Prostate gland (tissue), 2 donors: ENCODE data around the gene PRDM16. TPM values are rescaled to one million over a fixed set of nuclear protein-coding genes. Genes with fewer than 3 reads are reported as not detected.

Source experiments
- DNase-seq: peaks from one replicate; pipeline ENCODE4 v3.0.0-alpha.2; 2019; ENCODE audit warnings: low spot score
- H3K27ac ChIP-seq, 2 donors: fragments of 200-600 bp; sonication (generic); 2 replicates each; pipeline ENCODE4 v1.5.1; 2017 to 2019
- H3K27me3 ChIP-seq: fragments of 200-600 bp; sonication (generic); replicated peaks from 2 replicates; pipeline ENCODE4 v1.5.1; 2019; ENCODE audit not compliant: insufficient read depth
- H3K36me3 ChIP-seq, 2 donors: fragments of 200-600 bp; sonication (generic); 1 replicate in 1 of 2; 2 replicates in 1 of 2; pipeline versions ENCODE4 v1.5.1 to v1.8.1; 2017 to 2019
- H3K4me1 ChIP-seq: fragments of 200-600 bp; sonication (generic); replicated peaks from 2 replicates; pipeline ENCODE4 v1.5.1; 2019
- H3K4me3 ChIP-seq, 2 donors: fragments of 200-600 bp; sonication (generic); 2 replicates each; pipeline ENCODE4 v1.5.1; 2017 to 2019
- H3K9me3 ChIP-seq: fragments of 200-600 bp; sonication (generic); 2 replicates; pipeline ENCODE4 v1.5.1; 2017
- POLR2A ChIP-seq: fragments of 450-650 bp; IDR thresholded peaks from one replicate; pipeline ENCODE4 v1.6.1; 2016; ENCODE audit warnings: antibody characterized with exemption, mild to moderate bottlenecking
- POLR2AphosphoS5 ChIP-seq: sonication (generic); formaldehyde crosslinking; IDR thresholded peaks from one replicate; pipeline ENCODE4 v1.6.1; 2017; ENCODE audit warnings: antibody characterized with exemption
- WGBS: methylation state at CpG from one replicate; pipeline ENCODE4 v1.1.5; 2018; 5-methylcytosine and 5-hydroxymethylcytosine counted together
- intact Hi-C: fragments of 100-400 bp; cut with DNase I; formaldehyde crosslinking; loops from one replicate; pipeline ENCODE4 v1.14.2; 2022
- total RNA-seq, 2 donors: library from RNA; depleted of rRNA; stranded (reverse); fragments of >200 nt; gene quantifications; one replicate each; pipeline ENCODE4 v1.1.0, GENCODE V29; 2016
- TF ChIP-seq, protein P1 (sequence below), 4 experiments: fragments of 200-600 bp in 2 of 4; fragments of 450-650 bp in 2 of 4; sonication (generic) in 2 of 4; IDR thresholded peaks; 1 replicate in 3 of 4; 2 replicates in 1 of 4; pipeline ENCODE4 v1.5.1; 2016 to 2019; ENCODE audit warnings: antibody characterized with exemption in 4 of 4, mild to moderate bottlenecking in 2 of 4, moderate library complexity in 2 of 4

PRDM16 gene
- total RNA-seq, 2 donors from 2014 or later: 0.23 to 6.5 TPM

DNA sequence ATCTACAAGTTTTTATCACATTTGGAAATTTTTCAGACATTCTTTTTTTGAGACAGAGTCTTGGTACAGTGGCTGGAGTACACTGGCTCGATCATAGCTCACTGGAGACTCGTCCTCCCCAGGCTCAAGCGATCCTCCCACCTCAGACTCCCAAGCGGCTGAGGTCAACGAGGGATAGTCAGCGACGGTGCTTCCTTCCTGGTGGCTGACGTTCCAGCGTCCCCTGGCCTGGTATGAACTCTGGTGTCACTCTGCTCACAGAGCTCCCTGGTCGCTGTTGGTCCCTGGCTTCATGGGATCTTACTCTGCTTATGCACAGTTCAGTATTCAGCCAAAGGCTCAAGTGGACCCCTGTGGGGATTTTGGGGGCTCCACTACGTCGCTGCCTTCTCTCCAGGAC is 382.0 kb downstream of the PRDM16 start:
- intact Hi-C loops: no loop called here
- no peak overlapping the region for H3K4me3 ChIP-seq
- H3K4me1 ChIP-seq: no peaks in the 10 kb centered on the region
- no peaks in the 10 kb centered on the region for H3K36me3 ChIP-seq
- 82% methylated on average over 12 of the region's 12 CpGs for WGBS
- H3K27me3 ChIP-seq: no peaks in the 10 kb centered on the region
- no peaks in the 10 kb centered on the region for H3K9me3 ChIP-seq
- TF ChIP-seq POLR2A (no peak), POLR2AphosphoS5 (no peak)
- TF ChIP-seq, protein P1, sequence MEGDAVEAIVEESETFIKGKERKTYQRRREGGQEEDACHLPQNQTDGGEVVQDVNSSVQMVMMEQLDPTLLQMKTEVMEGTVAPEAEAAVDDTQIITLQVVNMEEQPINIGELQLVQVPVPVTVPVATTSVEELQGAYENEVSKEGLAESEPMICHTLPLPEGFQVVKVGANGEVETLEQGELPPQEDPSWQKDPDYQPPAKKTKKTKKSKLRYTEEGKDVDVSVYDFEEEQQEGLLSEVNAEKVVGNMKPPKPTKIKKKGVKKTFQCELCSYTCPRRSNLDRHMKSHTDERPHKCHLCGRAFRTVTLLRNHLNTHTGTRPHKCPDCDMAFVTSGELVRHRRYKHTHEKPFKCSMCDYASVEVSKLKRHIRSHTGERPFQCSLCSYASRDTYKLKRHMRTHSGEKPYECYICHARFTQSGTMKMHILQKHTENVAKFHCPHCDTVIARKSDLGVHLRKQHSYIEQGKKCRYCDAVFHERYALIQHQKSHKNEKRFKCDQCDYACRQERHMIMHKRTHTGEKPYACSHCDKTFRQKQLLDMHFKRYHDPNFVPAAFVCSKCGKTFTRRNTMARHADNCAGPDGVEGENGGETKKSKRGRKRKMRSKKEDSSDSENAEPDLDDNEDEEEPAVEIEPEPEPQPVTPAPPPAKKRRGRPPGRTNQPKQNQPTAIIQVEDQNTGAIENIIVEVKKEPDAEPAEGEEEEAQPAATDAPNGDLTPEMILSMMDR (IDR thresholded peaks at IDR 0.05): no peak
- no peak overlapping the region for H3K27ac ChIP-seq
- no peak for DNase-seq

DNA sequence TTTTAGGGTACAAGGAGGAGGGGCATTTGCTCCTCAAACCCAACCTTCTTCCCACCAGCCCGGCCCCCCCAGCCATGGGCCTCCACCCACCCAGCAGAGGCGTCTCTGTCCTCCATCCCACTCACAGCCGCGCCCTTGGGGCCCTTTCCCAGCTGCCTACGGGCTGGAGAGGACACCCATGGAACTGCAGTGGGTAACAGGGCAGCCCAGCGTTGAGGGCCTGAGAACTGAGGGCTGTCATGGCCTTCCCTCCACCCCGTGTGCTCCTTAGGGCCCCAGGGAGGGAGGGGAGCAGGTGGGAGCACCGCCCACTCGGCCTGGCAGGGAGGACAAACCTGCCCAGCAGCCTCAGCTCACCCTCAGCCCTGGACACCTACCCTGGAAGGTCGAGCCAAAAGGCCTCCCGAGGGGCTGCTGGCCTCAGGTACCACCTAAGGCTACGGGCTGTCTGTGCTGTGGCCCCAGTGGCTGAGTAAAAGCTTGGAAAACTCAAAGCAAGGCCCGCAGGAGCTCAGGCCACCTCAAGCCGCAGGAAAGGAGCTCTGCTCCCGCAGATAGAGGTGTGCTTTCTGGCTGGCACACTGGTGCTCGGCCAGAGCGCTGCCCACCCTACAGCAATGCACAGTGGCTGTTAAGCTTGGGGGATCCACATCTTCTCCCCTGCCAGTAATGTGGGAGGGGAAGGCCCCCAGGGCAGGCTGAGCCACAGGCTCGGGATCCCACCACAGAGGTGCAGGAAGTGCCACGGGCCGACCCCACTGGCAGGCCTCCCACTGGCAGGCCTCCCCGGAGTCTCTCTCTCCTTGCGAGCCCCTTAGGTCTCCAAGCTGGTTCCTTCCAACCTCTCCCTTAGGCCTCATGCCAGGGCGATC is 383.2 kb downstream of the PRDM16 start:
- DNase-seq: no peak
- no peaks in the 10 kb centered on the region for H3K4me1 ChIP-seq
- H3K9me3 ChIP-seq: no peaks in the 10 kb centered on the region
- no peaks in the 10 kb centered on the region for H3K27me3 ChIP-seq
- WGBS: 65% methylated on average over 20 of the region's 23 CpGs
- H3K36me3 ChIP-seq: no peaks in the 10 kb centered on the region
- TF ChIP-seq POLR2A (no peak), POLR2AphosphoS5 (no peak)
- TF ChIP-seq, protein P1 (IDR thresholded peaks at IDR 0.05): no peak
- no peak overlapping the region for H3K4me3 ChIP-seq
- intact Hi-C loops: loop anchor here (2.0 kb wide), 1 partner anchor 169 kb away; no protein-coding TSS in a partner anchor
- no peak overlapping the region for H3K27ac ChIP-seq

DNA sequence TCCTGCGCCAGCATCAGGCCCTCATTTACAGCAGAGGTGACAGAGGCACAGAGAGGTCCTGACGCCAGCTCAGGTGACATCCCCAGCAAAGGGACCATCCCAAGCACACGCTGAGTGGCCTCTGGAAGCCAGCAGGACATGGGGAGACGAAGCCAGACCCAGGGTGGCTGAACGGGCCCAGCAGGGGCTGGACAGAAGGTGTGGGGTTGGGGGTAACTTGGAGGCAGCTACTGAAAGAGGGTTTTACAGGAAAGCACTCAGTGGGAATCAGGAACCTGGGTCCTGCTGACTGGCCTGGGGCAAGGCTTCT is 383.8 kb downstream of the PRDM16 start:
- DNase-seq: no peak
- Histone ChIP-seq H3K9me3 (no peaks in the 10 kb centered on the region), H3K4me3 (no peak overlapping the region), H3K4me1 (no peaks in the 10 kb centered on the region), H3K36me3 (no peaks in the 10 kb centered on the region), H3K27me3 (no peaks in the 10 kb centered on the region), H3K27ac (no peak overlapping the region)
- TF ChIP-seq, protein P1 (IDR thresholded peaks at IDR 0.05): no peak
- TF ChIP-seq POLR2AphosphoS5 (no peak), POLR2A (no peak)
- WGBS: 46% methylated on average over 5 of the region's 5 CpGs
- intact Hi-C loops: loop anchor here (2.0 kb wide), 1 partner anchor 168 kb away; no protein-coding TSS in a partner anchor

DNA sequence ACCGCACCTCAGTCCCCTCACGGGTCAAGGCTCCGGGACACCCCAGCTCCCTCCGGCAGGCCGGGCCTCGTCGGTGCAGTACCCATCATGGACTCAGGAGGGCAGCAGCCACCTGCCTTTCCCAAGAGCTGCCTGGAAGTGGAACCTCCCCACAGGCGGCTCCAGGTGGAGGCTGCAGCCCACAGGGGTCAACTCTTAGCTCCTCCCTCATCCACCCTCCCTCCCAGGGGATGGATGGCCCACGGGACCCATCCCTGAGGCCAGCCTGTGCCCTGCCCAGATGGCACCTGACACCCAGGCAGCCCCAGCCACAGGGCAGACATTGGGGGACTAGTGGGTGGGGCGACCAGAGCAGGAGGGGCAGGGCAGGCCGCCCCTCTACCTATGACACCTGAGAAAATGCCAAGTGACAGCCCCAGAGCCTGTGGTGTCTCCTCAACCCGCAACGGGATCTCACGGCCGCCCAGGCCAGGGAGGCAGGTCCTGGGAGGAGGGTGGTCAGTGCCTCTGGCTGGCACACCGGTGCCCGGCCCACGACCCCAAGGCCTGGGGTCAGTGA is 384.3 kb downstream of the PRDM16 start:
- Histone ChIP-seq H3K4me3 (no peak overlapping the region), H3K27me3 (no peaks in the 10 kb centered on the region), H3K4me1 (no peaks in the 10 kb centered on the region), H3K27ac (peak overlapping the region; percentile 81 to 86), H3K36me3 (no peaks in the 10 kb centered on the region), H3K9me3 (no peaks in the 10 kb centered on the region)
- 33% methylated on average over 16 of the region's 18 CpGs for WGBS
- TF ChIP-seq POLR2A: no peak
- peak; percentile 29 for TF ChIP-seq POLR2AphosphoS5
- TF ChIP-seq, protein P1 (IDR thresholded peaks at IDR 0.05): peak; percentile 87 to 98 (median 94)
- peak; percentile 68 for DNase-seq
- intact Hi-C loops: loop anchor here (2.0 kb wide), 1 partner anchor 168 kb away; no protein-coding TSS in a partner anchor
